Amniotic stem cell (primary cell): ENCODE measurements around the gene CTXN2.

Experiments
- DNase-seq: peaks from one replicate; lab custom pipeline; 2025; lab: John Stamatoyannopoulos, UW

CTXN2 gene

GRCh38 chr15:48191574-48192225, at the start of gene CTXN2:
Gene CTXN2 (plus strand): TSS chr15:48191665. CDS start chr15:48201301, 9,636 bp downstream.
- DNase-seq, result no peak

GRCh38 chr15:48143856-48144255, 47.6 kb upstream of the CTXN2 start:
- no peak for DNase-seq

- DNase-seq, result no peak
These were observed 46.6 kb upstream of the CTXN2 start for GRCh38 chr15:48144889-48145288.

- no peak for DNase-seq
These were observed 45.5 kb upstream of the CTXN2 start for GRCh38 chr15:48145923-48146322.

DNA sequence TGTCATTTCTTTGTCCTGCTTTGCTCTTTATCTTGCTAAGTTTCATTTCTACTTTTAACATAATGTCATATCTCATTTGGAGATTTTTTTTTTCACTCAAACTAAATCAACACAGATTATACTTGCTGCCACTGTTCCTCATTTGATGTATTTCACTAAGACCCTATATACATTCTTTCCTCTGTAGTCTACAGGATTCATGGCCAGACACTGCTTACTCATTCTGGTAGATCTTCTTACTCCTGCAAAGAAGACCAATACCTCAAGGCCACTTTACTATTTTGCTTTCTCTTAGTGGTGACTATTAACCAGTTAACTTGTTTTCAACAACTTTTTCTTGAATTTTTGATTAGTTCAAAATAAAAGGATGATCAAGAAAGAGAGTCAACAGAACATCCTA, 44.1 kb upstream of the CTXN2 start:
- no peak for DNase-seq

GRCh38 chr15:48149858-48150257, 41.6 kb upstream of the CTXN2 start:
- no peak for DNase-seq

DNA sequence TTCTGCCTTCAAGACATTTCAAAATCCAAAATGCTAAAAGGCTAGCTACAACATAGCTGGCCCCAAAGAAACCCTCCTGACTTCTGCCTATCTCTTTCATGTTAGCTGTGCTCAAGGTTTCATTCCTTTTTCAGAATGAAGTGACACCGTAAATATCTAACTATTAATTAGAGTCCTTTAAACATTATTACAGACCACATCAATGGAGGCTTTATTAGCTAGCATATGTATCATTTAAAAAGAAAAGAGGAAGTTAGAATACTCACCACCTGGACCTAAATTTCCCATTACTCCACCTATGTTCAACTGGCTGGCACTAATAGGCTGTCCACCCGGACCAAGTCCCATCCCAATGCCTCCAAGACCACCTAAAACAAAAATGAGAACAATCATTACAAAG, 37.9 kb upstream of the CTXN2 start:
- no peak for DNase-seq

DNA sequence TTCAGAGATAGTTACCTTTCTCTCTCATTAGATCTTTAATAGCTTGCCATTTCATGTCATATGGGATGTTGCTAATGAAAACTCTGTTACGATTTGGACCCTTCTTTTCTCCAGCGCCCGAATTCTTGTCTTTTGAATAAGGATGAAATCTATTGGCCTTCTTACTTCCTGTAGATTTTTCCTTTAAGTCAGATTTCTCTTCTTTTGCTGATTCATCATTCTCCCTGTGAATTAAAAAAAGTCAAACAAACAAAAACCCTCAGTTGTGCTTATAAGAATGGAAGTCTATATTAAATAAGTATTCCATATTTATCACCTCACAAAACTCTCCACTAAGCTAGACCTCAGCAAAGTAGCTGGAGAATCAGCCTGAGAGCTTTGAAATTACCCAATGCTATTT, 22.8 kb upstream of the CTXN2 start:
- DNase-seq, result no peak

- DNase-seq, result no peak
These were observed 20.5 kb upstream of the CTXN2 start for GRCh38 chr15:48170981-48171380.

DNA sequence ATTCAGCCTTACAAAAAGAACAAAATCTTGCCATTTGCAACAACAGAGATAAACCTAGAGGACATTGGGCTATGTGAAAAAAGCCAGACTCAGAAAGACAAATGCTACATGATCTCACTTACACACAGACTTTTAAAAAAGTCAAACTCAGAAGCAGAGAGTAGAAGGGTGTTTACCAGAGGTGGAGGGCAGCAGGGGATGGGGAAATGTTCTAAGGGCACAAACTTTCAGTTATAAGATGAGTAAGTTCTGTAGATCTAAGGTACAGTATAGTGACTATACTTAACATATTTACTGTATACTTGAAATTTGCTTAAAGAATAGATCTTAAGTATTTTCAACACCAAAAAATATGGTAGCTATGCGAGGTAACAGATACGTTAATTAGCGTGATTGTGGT, 16.3 kb upstream of the CTXN2 start:
- DNase-seq, result no peak

GRCh38 chr15:48176112-48176511, 15.4 kb upstream of the CTXN2 start:
- DNase-seq, result no peak

DNA sequence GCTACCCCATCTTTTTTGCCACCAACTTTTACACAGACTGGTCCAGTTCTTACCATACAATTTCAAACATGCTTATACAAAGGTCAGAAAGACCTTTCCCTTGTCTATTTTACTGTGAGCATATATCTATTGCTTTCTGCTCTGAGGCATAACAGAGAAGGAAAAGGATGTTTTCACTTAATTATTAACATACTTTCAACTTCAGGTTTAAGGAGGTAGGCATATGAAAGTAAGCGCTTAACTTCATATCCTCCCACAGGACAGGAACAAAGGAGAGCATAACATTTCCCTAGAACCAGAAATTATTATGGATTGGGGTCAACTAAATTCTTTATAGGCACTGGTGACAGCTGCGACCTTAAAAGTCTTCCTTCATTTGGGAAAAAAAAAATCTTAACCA, 14.5 kb upstream of the CTXN2 start:
- DNase-seq, result no peak

- DNase-seq, result peak; percentile 30
These were observed 14.1 kb upstream of the CTXN2 start for GRCh38 chr15:48177383-48177765.

DNA sequence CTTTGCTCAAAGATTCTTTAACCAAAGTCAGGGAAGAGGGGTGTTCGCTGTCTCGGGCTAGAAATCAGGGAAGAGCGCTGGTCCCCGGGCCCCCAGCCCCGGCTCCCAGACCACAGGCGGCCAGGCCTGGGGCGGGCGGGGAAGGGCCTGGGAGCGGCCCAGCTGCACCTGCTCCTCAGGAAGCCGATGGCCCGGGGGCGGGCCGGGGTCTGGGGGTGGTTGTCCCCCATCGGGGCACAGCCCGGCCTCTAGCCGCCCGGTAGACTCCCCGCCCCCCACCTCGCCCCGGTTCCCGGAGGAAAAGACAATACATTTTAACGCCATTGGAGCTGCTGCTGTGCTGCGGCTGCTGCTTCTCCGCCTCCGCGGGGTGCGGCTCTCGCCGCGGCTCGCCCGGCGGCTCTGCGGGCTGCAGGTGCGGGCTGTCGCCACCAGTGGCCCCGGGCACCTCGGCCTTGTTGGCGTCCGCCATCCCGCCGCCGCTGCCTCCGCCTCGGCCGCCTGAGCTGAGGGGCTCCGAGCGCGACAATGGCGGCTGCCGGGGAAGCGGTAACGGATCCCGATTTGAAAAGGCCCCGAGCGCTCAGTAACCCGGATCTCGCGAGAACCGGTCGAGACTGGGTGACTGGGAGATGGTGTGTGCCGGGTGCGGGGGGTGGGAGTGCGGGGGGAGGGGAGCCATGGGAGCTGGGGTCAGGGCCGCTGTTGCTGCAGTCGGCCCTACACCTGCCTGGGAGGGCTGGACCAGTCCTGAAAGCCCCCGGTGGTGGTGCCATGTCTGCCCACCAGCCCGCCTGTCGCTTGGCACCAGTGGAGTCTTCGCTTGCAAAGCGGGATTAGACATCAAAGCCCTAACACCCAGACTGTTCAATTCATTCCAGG, 13.5 kb upstream of the CTXN2 start, which contains the start of gene MYEF2:
MYEF2 (minus strand) TSS at position 530 of the 882 bp plus-strand sequence; CDS start at position 472, 58 bp downstream.
- DNase-seq, result peak; percentile 55

GRCh38 chr15:48178648-48178931, 12.9 kb upstream of the CTXN2 start:
- DNase-seq, result no peak

GRCh38 chr15:48182749-48183148, 8.7 kb upstream of the CTXN2 start:
- no peak for DNase-seq

GRCh38 chr15:48185529-48185928, 5.9 kb upstream of the CTXN2 start:
- no peak for DNase-seq

- no peak for DNase-seq
These were observed 5.2 kb upstream of the CTXN2 start for GRCh38 chr15:48186271-48186670.

DNA sequence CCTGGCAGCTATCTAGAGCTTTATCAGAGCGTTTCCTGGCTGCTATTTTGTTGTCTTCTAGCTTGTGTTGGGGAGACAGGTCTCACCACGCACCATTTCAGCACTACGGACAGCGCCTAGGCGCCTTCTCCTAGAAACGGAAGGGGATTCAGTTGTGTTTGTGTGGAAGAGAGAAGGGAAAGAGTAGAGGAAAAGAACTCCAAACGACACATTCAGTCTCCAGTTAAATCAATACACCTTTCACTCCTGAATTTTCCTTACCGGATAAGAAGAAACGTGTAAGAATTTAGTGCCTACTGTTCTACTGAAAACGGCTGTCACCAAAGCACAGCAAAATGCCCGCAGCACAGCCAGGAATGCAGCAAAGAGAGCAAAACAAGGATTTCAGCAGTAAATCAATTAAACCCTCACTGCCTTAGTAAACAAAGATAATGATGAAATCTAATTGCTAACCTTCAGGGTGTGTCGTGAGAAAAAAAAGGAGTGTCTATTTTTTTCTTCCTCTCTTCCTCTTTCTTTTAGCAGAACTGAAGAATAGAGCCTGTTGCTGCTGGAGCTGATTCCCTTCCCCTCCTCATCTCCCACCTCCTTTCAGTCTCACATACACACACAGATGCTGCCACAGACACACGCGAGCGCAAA, 412 bp upstream of the CTXN2 start:
- peak; percentile 48 for DNase-seq

- DNase-seq, result no peak
These were observed 10.6 kb downstream of the CTXN2 start for GRCh38 chr15:48202068-48202467.

GRCh38 chr15:48205981-48206380, 14.5 kb downstream of the CTXN2 start, which contains the start of gene SLC12A1:
Gene SLC12A1 (plus strand): TSS chr15:48206302. CDS start chr15:48207720, 1,418 bp downstream.
- no peak for DNase-seq

DNA sequence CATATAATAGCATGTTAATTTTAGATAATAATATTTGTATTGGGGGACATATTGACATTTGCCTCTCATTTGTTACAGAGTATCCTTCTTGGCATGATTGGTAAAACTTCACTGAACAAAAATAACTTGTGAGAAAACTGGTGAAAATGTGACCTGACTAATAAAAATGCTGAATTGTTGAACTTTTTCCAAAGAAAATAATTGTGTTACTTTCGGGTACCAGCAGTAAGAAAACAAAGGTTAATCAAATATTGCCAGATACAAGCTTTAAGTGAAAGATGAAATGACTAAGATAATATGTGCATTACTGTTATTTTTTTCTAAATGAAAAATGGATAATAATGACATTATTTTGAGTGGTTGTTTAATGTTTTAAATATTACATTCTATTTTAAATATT, 29.8 kb downstream of the CTXN2 start:
- DNase-seq, result no peak

- DNase-seq, result no peak
These were observed 30.4 kb downstream of the CTXN2 start for GRCh38 chr15:48221885-48222284.
